ENCODE measurements around the gene EYA3. TPM values are rescaled to one million over a fixed set of nuclear protein-coding genes. Genes with fewer than 3 reads are reported as not detected.

Gene EYA3
- total and polyA plus RNA-seq, 2 donors from 2014 or later = 10.2 to 32.0 TPM

DNA sequence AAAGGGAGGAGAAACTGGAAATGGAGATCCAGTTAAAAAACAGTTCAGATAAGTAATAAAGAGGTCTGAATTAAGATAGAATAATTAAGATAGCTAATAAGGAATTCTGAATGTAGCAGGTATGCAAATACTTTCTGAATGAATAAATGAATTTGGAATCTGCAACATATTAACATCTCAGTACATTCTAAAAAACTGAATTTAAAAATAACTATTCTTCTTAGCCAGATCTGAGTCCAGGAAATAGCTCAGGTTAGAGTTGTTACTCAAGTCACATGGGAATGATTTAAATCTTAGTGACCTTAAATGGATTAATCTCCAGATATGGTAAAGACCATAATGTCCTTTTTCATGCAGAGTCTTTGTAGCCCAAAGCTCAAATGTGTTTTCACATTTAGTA lies 51.2 kb downstream of the EYA3 start:
- Histone ChIP-seq H3K27ac (ENCODE audit: low read depth in 2 of 2, low read length in 2 of 2) (no peak overlapping the region), H3K9ac (ENCODE audit: low read length in 3 of 3) (no peak overlapping the region), H3K4me3 (ENCODE audit: low read length in 3 of 3) (no peak overlapping the region), H3K27me3 (ENCODE audit: control insufficient read depth, insufficient read depth, low read length) (no peaks in the 10 kb centered on the region), H3K9me3 (ENCODE audit: control insufficient read depth in 2 of 3, insufficient read depth in 1 of 3, low read length in 3 of 3) (no peaks in the 10 kb centered on the region), H3K4me1 (ENCODE audit: control insufficient read depth in 2 of 3, insufficient read depth in 2 of 3, low read depth in 1 of 3, low read length in 3 of 3) (peaks cover 0 to 5% (median 0%) of the 10 kb centered on the region in 3 donors), H3K36me3 (ENCODE audit: control insufficient read depth in 2 of 3, insufficient read depth in 3 of 3, low read length in 3 of 3) (peaks cover 0 to 9% (median 3%) of the 10 kb centered on the region in 3 donors)
- DNase-seq (no peak), FAIRE-seq (peak; percentile 32)
- TF ChIP-seq, protein P1, sequence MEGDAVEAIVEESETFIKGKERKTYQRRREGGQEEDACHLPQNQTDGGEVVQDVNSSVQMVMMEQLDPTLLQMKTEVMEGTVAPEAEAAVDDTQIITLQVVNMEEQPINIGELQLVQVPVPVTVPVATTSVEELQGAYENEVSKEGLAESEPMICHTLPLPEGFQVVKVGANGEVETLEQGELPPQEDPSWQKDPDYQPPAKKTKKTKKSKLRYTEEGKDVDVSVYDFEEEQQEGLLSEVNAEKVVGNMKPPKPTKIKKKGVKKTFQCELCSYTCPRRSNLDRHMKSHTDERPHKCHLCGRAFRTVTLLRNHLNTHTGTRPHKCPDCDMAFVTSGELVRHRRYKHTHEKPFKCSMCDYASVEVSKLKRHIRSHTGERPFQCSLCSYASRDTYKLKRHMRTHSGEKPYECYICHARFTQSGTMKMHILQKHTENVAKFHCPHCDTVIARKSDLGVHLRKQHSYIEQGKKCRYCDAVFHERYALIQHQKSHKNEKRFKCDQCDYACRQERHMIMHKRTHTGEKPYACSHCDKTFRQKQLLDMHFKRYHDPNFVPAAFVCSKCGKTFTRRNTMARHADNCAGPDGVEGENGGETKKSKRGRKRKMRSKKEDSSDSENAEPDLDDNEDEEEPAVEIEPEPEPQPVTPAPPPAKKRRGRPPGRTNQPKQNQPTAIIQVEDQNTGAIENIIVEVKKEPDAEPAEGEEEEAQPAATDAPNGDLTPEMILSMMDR (IDR thresholded peaks at IDR 0.05; ENCODE audit: borderline replicate concordance, extremely low read depth, insufficient read depth) = no peak
- intact Hi-C loops (cut with DNase I) = no loop called here

DNA sequence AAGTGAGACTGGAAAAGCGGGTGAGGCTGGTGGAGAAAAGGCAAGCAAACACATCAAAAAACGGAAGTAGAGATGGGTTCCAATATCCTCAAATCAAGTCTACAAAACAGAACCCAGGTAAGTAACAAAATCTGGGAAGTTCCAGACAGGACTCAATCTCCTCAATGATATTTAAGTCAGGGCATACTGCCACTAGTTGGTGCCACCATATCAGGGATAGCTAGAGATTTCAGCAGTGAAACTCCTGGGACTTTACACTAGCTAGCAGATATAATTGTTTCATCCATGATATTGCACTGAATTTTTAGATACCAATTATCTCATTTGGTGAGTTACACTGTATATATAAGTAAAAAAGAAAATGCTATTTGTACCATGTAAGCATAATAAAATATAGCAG lies 52.0 kb downstream of the EYA3 start:
- Histone ChIP-seq H3K36me3 (ENCODE audit: control insufficient read depth in 2 of 3, insufficient read depth in 3 of 3, low read length in 3 of 3) (peaks cover 0 to 9% (median 3%) of the 10 kb centered on the region in 3 donors), H3K9me3 (ENCODE audit: control insufficient read depth in 2 of 3, insufficient read depth in 1 of 3, low read length in 3 of 3) (no peaks in the 10 kb centered on the region), H3K27ac (ENCODE audit: low read depth in 2 of 2, low read length in 2 of 2) (no peak overlapping the region), H3K27me3 (ENCODE audit: control insufficient read depth, insufficient read depth, low read length) (no peaks in the 10 kb centered on the region), H3K4me3 (ENCODE audit: low read length in 3 of 3) (no peak overlapping the region), H3K9ac (ENCODE audit: low read length in 3 of 3) (no peak overlapping the region), H3K4me1 (ENCODE audit: control insufficient read depth in 2 of 3, insufficient read depth in 2 of 3, low read depth in 1 of 3, low read length in 3 of 3) (peaks cover 0 to 5% (median 0%) of the 10 kb centered on the region in 3 donors)
- TF ChIP-seq, protein P1 (IDR thresholded peaks at IDR 0.05; ENCODE audit: borderline replicate concordance, extremely low read depth, insufficient read depth) = peak; percentile 34
- intact Hi-C loops (cut with DNase I) = no loop called here
- FAIRE-seq (no peak), DNase-seq (peak in 2 of 5 donors; percentile 6 to 25)

- Histone ChIP-seq H3K4me1 (ENCODE audit: control insufficient read depth in 2 of 3, insufficient read depth in 2 of 3, low read depth in 1 of 3, low read length in 3 of 3) (peaks cover 0 to 5% (median 0%) of the 10 kb centered on the region in 3 donors), H3K27ac (ENCODE audit: low read depth in 2 of 2, low read length in 2 of 2) (no peak overlapping the region), H3K9me3 (ENCODE audit: control insufficient read depth in 2 of 3, insufficient read depth in 1 of 3, low read length in 3 of 3) (no peaks in the 10 kb centered on the region), H3K9ac (ENCODE audit: low read length in 3 of 3) (no peak overlapping the region), H3K36me3 (ENCODE audit: control insufficient read depth in 2 of 3, insufficient read depth in 3 of 3, low read length in 3 of 3) (peaks cover 0 to 8% (median 3%) of the 10 kb centered on the region in 3 donors), H3K27me3 (ENCODE audit: control insufficient read depth, insufficient read depth, low read length) (no peaks in the 10 kb centered on the region), H3K4me3 (ENCODE audit: low read length in 3 of 3) (no peak overlapping the region)
- FAIRE-seq (no peak), DNase-seq (no peak)
- intact Hi-C loops (cut with DNase I) = no loop called here
- TF ChIP-seq, protein P1 (IDR thresholded peaks at IDR 0.05; ENCODE audit: borderline replicate concordance, extremely low read depth, insufficient read depth) = no peak
Observed at GRCh38 chr1:28035420-28035819, 53.0 kb downstream of the EYA3 start.

DNA sequence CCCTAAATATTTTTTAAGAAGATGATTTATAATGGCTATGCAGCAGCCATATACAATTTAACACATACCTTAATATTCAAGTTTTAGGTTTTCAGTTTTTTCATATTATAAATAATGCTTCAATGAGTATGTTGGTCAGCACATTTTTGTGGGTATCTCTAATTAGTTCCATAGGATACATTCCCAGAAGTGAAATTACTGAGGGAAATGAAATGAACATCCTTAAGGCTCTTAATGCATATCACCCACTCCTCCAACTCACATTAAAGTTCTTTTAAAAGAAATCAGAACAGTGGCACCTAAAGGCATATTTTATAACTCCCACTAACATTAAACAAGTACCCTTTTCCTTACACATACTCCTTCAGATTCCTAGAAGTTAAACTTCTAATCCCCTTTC lies 56.1 kb downstream of the EYA3 start:
- Histone ChIP-seq H3K4me1 (ENCODE audit: control insufficient read depth in 2 of 3, insufficient read depth in 2 of 3, low read depth in 1 of 3, low read length in 3 of 3) (peaks cover 0 to 5% (median 0%) of the 10 kb centered on the region in 3 donors), H3K9me3 (ENCODE audit: control insufficient read depth in 2 of 3, insufficient read depth in 1 of 3, low read length in 3 of 3) (no peaks in the 10 kb centered on the region), H3K36me3 (ENCODE audit: control insufficient read depth in 2 of 3, insufficient read depth in 3 of 3, low read length in 3 of 3) (peaks cover 0 to 4% (median 1%) of the 10 kb centered on the region in 3 donors), H3K9ac (ENCODE audit: low read length in 3 of 3) (no peak overlapping the region), H3K27ac (ENCODE audit: low read depth in 2 of 2, low read length in 2 of 2) (no peak overlapping the region), H3K27me3 (ENCODE audit: control insufficient read depth, insufficient read depth, low read length) (no peaks in the 10 kb centered on the region), H3K4me3 (ENCODE audit: low read length in 3 of 3) (no peak overlapping the region)
- intact Hi-C loops (cut with DNase I) = no loop called here
- TF ChIP-seq, protein P1 (IDR thresholded peaks at IDR 0.05; ENCODE audit: borderline replicate concordance, extremely low read depth, insufficient read depth) = no peak
- FAIRE-seq = no peak
- DNase-seq = no peak

Measured in kidney (tissue), 14 donors.